ENCODE results near the gene RALGAPB.

GRCh38 chr20:38528167-38528566 is 55.5 kb downstream of the RALGAPB start:
- TF ChIP-seq CTCF (optimal IDR thresholded peaks at IDR 0.05 in 1 of 3, IDR thresholded peaks at IDR 0.05 in 1 of 3, conservative IDR thresholded peaks at IDR 0.05 in 1 of 3; ENCODE audit: extremely low read depth in 1 of 3, insufficient read depth in 2 of 3, low read length in 3 of 3) (no peak), EZH2 (IDR thresholded peaks at IDR 0.05; ENCODE audit: low read length) (no peak)

All from keratinocyte (primary cell).